GM23248 (cell line): ENCODE results near the gene BRD7.

Experiments
- EZH2 ChIP-seq: fragments of 200-600 bp; sonication (generic); IDR thresholded peaks from 2 replicates; pipeline ENCODE4 v1.6.1; 2018; ENCODE audit warnings: antibody characterized with exemption, mild to moderate bottlenecking; ENCODE audit not compliant: insufficient read depth, poor library complexity, severe bottlenecking
- EZH2phosphoT487 ChIP-seq: fragments of 200-600 bp; sonication (generic); IDR thresholded peaks from 2 replicates; pipeline ENCODE4 v1.6.1; 2018; ENCODE audit warnings: antibody characterized with exemption, moderate library complexity, mild to moderate bottlenecking, low read depth; ENCODE audit not compliant: insufficient read depth

DNA sequence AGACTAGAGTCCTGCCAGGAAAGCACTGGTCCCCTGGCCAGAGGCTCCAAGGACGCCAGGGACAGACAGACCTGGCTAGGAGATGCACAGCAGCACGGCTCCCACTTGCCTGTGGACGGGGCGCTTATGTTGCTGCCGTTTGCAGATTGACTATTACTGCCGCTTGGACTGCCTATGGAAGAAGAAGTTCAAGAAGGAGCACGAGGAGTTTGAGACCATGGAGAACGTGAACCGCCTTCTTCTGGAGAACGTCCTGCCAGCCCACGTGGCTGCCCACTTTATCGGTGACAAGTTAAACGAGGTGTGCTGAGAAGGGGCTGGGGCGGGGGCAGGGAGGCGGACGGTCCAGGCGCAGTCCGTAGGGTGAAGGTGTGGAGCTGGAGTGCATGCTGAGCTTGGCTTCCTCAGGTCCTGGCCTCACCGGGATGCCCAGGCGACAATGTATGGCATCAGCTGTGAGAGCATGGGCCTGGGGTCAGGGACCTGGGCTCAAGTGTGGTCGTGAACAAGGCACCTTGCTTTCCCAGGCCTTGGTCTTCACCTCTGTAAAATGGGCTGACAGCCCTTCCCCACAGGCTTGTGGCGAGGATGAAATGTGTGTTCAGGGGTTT, 56.8 kb downstream of the BRD7 start:
- no peak for TF ChIP-seq EZH2
- TF ChIP-seq EZH2phosphoT487, result no peak
